Measurements from ENCODE around the gene GRAMD1A.

Gene GRAMD1A

GRCh38 chr19:35037716-35038622, 37.8 kb downstream of the GRAMD1A start:
- 0 out of 2 replicates have a peak overlapping the region, but pooled peaks have one; percentile 15 for H3K4me3 ChIP-seq (ENCODE audit: low read length)
- no peaks in the 10 kb centered on the region for H3K36me3 ChIP-seq (ENCODE audit: control insufficient read depth, low read length)
- no peaks in the 10 kb centered on the region for H3K79me2 ChIP-seq (ENCODE audit: control insufficient read depth, low read length)
- peak overlapping the region; percentile 36 for H3K4me2 ChIP-seq (ENCODE audit: low read length)
- TF ChIP-seq EZH2phosphoT487 (IDR thresholded peaks at IDR 0.05; ENCODE audit: borderline replicate concordance, low read length), result no peak
- TF ChIP-seq CTCF (IDR thresholded peaks at IDR 0.05; ENCODE audit: low read depth, low read length, poor library complexity, severe bottlenecking), result no peak
- no peaks in the 10 kb centered on the region for H4K20me1 ChIP-seq (ENCODE audit: control insufficient read depth, insufficient read depth, low read depth, low read length)
- H3K9me3 ChIP-seq (ENCODE audit: control insufficient read depth, insufficient read depth, low read length), result no peaks in the 10 kb centered on the region
- H3F3A ChIP-seq (ENCODE audit: control insufficient read depth, insufficient read depth), result no peaks in the 10 kb centered on the region
- peaks cover 39% of the 10 kb centered on the region for H3K27me3 ChIP-seq (ENCODE audit: control insufficient read depth, low read length)
- H3K9me2 ChIP-seq (replicated peaks; ENCODE audit: control insufficient read depth, low read length), result no peaks in the 10 kb centered on the region
- peaks cover 30% of the 10 kb centered on the region for H3K4me1 ChIP-seq (ENCODE audit: control insufficient read depth, low read length)
- H3K27ac ChIP-seq (ENCODE audit: low read depth, low read length), result no peak overlapping the region

- H3K4me2 ChIP-seq (ENCODE audit: low read length), result peak overlapping the region; percentile 36
Observed at GRCh38 chr19:35038623-35039512, 38.7 kb downstream of the GRAMD1A start.

More at GRCh38 chr19:35038623-35039512, 38.7 kb downstream of the GRAMD1A start:
- Histone ChIP-seq H3K4me1 (ENCODE audit: control insufficient read depth, low read length) (peaks cover 30% of the 10 kb centered on the region), H3K9me3 (ENCODE audit: control insufficient read depth, insufficient read depth, low read length) (no peaks in the 10 kb centered on the region), H3K9me2 (replicated peaks; ENCODE audit: control insufficient read depth, low read length) (no peaks in the 10 kb centered on the region), H3K4me3 (ENCODE audit: low read length) (no peak overlapping the region), H3K27me3 (ENCODE audit: control insufficient read depth, low read length) (peaks cover 39% of the 10 kb centered on the region), H3K79me2 (ENCODE audit: control insufficient read depth, low read length) (no peaks in the 10 kb centered on the region), H4K20me1 (ENCODE audit: control insufficient read depth, insufficient read depth, low read depth, low read length) (no peaks in the 10 kb centered on the region), H3K27ac (ENCODE audit: low read depth, low read length) (no peak overlapping the region), H3K36me3 (ENCODE audit: control insufficient read depth, low read length) (no peaks in the 10 kb centered on the region), H3F3A (ENCODE audit: control insufficient read depth, insufficient read depth) (no peaks in the 10 kb centered on the region)
- TF ChIP-seq EZH2phosphoT487 (IDR thresholded peaks at IDR 0.05; ENCODE audit: borderline replicate concordance, low read length) (no peak), CTCF (IDR thresholded peaks at IDR 0.05; ENCODE audit: low read depth, low read length, poor library complexity, severe bottlenecking) (no peak)
